HG03469 (cell line): Measurements from ENCODE around the gene ZNF217.
"Not testable (repeated sequence)": the region's sequence is repeated elsewhere in the genome, so short reads cannot be mapped to it uniquely, and the experiment has no call there.

ENCODE experiments used
- ATAC-seq: cut with Tn5 transposase; IDR thresholded peaks from one replicate; pipeline ENCODE4 v1.9.1; 2021; ENCODE audit warnings: mild to moderate bottlenecking, moderate library complexity, moderate number of reproducible peaks; ENCODE audit not compliant: unreplicated experiment

ZNF217 gene

DNA sequence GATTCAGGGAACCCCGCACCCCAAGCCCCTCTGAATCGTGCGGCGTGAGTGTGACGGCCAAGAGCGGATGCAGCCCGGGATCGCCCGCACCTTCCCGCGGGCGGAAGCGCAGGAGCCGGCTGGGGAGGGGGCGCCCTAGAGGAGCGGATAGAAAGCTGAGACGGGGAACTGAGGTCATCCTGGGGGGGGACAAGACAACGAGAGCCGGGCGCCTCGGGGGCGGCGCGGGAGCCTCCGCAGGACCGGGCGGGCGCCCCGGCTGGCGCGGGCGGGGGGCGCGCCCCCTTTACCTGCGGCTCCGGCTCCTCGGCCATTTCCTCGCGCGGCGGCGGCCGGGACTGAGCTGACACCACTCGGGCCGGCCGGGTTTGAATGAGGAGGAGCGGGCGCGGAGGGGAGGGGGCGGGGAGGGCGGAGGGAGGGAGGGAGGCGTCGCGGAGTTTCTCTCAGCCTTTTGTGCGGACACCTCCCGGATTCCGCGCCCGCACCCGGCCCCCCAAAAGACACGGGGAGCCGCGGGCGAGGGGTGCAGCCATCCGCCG is at the start of gene ZNF217:
ZNF217 (minus strand) TSS at position 374 of the 542 bp plus-strand sequence. CDS start 11,013 bp downstream, outside the sequence.
- not testable (repeated sequence) for ATAC-seq

DNA sequence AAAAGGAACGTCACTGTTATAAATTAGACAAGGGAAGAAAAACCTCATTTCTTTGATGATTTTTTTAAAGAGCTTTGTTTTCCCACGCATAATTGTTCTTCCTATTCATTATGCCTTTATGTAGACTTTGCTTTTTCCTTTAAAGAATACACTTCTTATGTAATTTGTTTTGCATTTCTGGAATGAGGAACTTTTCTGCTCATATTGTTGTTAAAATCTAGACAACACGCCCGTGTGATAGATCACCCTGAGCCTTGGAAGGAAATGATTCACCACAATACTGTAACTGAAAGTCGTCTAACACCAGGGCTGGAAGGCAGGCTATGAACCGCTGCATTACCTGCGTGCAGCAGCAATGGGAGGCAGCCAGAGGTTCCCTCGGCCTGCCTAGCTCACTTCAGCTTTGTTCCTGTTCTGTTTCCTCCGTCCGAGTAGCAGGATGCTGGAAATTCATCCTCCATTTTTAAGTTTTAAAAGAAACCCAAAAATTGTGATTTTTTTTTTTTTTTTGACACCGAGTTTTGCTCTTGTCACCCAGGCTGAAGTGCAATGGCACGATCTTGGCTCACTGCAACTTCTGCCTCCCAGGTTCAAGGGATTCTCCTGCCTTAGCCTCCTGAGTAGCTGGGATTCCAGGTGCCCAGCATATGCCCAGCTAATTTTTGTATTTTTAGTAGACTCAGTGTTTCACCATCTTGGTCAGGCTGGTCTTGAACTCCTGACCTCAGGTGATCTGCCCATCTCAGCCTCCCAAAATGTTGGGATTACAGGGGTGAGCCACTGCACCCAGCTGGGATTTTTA is 49.6 kb upstream of the ZNF217 start:
- peak; percentile 95 for ATAC-seq

DNA sequence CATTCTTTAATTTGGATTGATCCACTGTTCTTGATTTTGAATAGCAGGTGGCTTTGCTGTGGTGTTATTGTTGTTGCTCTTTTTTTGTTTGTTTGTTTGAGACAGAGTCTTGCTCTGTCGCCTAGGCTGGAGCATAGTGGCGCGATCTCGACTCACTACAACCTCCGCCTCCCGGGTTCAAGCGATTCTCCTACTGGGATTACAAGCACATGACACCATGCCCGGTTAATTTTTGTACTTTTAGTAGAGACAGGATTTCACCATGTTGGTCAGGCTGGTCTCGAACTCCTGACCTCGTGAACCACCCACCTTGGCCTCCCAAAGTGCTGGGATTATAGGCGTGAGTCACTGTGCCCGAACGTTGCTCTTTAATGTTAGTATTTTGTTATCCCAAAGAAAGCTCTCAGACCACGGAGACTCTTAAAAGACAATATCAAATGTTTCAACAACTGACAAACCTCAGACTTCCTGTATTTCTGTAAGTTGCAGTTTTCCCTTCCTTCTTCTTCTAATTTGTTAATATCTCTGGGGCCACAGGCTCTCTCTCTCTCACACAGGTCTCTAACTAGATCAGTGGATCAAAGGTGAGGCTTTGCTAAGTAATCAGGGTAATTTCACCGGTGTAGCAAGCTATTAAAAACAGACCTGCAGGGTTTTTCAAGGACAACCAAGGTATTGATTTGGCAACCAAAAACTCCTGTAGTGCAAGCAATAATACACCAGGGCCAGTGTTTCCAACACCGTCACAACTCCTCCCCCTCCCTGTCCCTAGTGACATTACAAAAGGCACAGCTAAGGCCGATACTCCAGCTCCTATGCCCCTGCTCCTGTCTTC is 48.8 kb upstream of the ZNF217 start:
- ATAC-seq, result no peak

DNA sequence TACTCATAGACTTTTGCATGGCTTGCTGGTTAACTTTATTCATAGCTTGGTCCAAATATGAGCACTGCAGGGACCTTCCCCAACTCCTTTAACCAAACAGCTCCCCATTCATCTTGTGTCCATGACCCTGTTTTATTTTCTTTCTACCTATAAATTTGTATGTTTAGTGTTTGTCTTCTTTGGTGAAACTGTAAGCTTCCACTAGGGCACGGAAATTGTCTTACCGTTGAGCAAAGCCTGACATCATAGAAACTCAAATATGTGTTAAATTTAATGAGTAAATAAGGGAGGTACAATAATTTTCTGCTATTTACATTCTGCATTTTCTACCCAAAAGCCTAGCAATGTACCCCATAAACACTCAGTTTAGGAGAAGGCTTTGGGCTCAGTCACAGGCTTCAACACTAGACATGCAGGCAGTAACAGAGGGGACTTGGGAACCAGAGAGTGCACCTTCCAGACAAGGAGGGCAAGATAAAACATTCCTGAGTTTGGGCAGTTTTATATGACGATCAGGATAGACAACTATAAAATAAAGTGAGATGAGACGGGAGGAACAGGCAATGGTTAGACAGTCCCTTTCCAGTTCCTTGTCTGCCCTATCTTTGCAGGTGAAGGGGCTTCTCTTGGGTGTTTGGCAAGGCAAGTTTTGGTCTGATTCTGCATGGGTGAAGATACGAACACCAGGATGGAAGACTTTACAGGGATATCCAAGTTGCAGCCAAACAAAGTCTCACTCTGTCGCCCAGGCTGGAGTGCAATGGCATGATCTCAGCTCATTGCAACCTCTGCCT is 46.2 kb upstream of the ZNF217 start:
- ATAC-seq, result no peak

DNA sequence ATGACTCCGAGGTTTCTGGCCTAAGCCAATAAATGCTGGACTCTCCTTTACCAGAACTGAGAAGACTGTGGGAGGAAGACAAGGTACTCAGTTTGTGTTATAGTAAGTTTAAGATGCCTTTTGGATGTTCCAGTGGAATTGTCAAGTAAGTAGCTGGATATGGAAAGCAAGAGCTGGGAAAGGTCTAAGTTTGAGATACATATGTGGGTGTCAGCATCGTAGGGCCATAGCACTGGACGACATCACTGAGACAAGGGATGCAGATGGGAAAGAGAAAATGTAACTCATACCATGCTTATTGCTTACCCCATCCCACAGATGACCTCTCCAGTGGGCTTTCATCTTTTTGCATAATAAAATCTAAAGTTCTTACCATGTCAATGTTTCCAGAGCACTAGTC is 45.5 kb upstream of the ZNF217 start:
- no peak for ATAC-seq

DNA sequence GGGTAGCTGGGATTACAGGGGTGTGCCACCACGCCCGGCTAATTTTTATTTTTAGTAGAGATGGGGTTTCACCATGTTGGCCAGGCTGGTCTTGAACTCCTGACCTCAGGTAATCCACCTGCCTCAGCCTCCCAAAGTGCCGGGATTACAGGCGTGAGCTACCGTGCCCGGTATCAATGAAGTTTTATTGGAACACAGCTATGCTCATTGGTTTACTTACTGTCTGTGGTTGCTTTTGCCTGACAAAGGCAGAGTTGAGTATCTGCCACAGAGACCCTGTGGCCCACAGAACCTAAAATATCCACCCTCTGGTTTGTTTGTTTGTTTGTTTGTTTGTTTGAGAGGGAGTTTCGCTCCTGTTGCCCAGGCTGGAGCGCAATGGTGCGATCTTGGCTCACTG is 43.7 kb upstream of the ZNF217 start:
- not testable (repeated sequence) for ATAC-seq

DNA sequence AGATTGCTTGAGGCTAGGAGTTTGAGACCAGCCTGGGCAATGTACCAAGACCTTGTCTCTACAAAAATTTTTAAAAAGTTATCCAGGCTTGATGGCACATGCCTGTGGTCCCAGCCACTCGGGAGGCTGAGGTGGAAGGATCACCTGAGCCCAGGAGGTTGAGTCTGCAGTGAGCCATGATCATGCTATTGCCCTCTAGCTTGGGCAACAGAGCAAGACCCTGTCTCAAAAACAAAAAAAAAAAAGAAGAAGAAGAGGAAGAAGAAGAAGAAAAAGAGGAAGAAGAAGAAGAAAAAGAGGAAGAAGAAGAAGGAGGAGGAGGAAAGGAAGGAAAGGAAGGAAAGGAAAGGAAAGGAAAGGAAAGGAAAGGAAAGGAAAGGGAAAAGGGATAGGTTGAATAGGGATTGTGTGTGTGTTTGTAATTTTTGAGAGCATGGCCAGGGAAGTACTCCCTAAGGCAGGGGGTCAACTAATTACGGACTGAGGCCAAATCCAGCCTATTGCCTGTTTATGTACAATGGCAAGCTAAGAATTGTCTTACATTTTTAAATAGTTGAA is 43.0 kb upstream of the ZNF217 start:
- ATAC-seq, result no peak

DNA sequence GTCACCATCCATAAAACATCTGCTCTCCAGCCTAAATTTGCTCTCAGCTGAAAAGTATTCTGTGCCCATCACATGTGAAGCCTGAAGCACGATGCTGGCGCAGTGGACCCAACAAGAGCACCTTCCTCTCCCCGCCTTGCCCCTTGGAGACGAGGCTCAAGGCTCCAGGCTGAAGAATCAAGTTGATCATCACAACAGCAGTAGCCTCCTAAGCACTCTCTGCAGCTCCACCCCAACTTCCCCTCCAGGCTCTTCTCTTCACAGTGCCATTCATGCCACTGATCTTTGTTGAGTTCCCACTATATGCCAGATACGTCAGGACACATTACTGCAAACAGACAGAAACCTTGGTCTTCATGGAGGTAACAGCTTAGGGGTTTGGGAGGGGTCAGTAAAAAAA is 41.6 kb upstream of the ZNF217 start:
- no peak for ATAC-seq

DNA sequence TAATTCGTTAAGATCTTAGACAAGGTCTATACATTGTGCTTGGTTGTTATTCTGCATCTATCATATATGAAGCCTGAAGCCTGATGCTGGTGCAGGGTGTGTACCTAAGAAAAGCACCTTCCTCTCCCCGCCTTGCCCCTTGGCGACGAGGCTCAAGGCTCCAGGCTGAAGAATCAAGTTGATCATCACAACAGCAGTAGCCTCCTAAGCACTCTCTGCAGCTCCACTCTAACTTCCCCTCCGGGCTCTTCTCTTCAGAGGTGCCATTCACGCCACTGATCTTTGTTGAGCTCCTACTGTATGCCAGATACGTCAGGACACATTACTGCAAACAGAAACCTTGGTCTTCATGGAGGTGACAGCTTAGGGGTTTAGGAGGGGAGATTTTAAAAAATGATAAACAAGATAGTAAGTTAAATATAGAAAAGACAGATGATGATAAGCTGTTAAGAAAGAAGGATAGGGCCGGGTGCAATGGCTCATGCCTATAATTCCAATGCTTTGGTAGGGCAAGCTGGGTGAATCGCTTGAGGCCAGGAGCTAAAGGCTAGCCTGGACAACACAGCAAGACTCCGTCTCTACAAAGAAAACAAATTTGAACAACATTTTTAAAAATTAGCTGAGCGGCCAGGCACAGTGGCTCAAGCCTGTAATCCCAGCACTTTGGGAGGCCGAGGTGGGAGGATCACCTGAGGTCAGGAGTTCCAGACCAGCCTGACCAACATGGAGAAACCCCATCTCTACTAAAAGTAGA is 38.4 kb upstream of the ZNF217 start:
- no peak for ATAC-seq

DNA sequence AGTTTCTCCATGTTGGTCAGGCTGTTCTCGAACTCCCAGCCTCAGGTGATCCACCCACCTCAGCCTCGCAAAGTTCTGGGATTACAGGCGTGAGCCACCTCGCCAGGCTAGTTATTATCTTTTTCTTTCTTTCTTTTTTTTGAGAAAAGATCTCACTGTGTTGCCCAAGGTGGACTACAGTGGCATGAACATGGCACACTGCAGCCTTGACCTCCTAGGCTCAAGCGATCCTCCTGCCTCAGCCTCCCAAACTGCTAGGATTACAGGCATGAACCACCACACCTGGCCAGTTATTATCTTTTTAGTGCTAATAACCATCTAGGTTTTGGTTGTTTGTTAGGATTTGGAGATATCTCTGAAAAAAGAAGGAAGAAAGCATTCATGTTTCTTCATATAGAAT is 35.8 kb upstream of the ZNF217 start:
- no peak for ATAC-seq

DNA sequence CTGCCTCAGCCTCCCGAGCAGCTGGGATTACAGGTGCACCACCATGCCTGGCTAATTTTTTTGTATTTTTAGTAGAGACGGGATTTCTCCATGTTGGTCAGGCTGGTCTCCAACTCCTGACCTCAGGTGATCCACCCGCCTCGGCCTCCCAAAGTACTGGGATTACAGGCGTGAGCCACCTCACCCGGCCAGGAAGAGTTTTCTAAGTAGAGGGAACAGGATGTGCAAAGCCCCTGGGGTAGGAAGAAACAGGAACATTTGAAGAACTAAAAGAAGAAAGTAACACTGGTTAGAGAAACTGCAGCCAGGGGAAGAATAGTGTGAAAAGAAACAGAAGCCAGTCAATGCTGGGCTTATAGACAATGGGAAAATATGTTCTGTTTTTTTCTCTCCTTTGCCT is 35.1 kb upstream of the ZNF217 start:
- ATAC-seq, result not testable (repeated sequence)

DNA sequence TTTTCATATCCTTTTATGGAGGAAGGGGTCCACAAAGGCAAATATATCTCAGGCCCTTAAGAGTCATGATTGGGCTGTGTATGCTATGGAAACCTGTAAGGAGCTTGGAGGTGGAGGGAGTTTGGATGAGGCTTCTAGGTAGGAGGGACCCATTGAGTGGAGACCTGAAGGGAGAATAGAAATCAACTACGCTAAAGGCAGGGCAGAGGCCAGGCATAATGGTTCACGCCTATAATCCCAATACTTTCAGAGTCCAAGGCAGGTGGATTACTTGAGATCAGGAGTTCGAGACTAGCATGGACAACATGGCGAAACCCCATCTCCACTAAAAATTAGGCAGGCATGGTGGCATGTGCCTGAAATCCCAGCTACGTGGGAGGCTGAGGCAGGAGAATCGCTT is 34.4 kb upstream of the ZNF217 start:
- no peak for ATAC-seq

DNA sequence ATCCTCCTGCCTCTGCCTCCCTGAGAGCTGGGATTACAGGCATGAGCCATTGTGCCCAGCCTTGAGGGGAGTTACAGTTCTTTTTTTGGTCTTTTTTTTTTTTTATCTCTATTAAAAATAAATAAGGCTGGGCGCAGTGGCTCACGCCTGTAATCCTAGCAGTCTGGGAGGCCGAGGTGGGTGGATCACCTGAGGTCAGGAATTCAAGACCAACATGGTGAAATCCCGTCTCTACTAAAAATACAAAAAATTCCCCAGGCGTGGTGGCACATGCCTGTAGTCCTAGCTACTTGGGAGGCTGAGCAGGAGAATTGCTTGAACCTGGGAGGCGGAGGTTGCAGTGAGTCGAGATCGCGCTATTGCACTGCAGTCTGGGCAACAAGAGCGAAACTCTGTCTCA is 33.4 kb upstream of the ZNF217 start:
- ATAC-seq, result not testable (repeated sequence)

DNA sequence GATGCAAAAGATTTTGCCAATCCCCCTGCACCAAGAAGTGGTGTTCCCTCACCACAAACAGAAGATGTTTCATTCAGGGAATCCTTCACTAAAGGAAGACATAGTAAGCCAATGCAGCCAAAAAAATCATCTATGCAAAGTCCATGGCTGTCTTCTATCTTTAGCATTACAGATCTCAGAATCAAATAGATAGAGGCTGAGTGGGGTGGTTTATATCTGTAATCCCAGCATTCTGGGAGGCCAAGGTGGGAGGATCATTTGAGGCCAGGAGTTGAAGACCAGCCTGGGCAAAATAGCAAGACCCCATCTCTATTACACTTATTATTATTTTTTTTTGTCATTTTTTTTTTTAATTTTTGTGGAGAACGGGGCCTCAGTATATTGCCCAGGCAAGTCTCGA is 32.9 kb upstream of the ZNF217 start:
- ATAC-seq, result no peak

DNA sequence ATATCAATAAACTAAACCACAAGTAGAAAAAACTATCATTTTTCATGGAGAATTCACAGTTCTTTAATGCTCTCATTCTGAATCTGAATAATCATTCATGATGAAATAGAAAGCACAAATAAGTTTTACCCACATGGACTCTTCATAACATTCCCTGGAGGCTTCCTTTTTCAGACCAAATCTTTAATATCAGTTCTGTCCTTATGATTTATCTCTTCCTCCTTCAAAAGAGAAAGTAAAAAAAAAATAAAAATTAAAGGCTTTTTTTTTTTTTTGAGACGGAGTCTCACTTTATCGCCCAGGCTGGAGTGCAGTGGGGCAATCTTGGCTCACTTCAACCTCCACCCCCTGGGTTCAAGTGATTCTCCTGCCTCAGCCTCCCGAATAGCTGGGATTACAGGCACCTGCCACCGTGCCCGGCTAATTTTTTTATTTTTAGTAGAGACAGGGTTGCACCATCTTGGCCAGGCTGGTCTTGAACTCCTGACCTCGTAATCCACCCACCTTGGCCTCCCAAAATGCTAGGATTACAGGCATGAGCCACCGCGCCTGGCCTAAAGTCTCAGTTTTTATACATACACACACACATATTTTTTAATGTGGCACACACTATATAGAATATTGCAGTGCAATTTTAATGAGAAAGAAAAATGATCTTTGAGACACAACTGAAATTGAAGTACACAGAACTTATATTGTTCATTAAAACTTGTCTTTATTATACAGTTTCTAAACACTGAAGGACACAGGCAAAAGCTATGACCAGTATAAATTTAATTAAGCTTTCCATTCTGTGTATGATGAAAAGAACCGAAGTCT is 31.9 kb upstream of the ZNF217 start:
- no peak for ATAC-seq

DNA sequence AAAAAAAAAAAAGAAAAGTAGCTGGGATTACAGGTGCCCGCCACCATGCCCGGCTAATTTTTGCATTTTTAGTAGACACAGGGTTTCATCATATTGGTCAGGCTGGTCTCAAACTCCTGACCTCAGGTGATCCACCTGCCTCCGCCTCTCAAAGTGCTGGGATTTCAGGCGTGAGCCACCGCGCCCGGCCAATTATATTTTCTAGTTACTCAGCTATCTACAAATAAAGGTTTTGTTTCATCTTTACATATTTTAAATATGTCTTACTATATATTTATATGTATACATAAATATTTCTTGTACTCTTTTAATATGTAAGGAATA is 31.2 kb upstream of the ZNF217 start:
- not testable (repeated sequence) for ATAC-seq

DNA sequence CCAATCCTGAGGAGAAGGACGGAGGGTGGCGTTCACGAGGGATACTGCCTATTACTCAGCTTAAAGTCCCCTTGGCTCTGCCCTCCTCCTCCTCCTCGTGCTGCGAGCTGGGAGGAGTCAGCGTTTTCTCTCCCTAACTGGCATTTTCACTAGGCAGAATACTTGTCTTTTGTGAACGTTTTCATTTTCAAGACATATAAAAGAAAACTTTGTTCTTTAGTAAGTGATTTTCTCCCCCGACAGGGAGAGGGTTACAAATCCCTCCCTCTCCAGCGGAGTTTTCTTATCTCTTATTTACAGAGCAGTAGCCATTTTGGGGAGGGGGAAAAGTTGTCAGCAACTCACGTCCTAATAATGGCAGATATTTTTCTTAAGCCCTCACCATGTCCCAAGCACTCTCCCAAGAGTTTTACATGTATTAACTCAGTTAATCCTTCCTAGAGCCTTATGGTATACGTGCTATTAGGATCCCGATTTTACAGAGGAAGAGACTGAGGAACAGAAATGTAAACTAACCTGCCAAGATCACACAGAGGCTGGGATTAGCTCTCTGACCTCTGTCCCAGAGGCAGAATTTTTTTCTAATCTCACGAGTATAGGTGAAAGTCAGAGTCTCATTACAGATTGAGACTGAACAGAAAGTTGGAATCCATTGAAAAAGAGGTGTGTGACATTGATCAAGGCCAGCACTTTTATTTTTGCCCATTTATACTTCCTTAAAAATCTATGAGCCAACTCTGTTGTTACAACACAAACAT is 30.0 kb upstream of the ZNF217 start:
- ATAC-seq, result no peak

DNA sequence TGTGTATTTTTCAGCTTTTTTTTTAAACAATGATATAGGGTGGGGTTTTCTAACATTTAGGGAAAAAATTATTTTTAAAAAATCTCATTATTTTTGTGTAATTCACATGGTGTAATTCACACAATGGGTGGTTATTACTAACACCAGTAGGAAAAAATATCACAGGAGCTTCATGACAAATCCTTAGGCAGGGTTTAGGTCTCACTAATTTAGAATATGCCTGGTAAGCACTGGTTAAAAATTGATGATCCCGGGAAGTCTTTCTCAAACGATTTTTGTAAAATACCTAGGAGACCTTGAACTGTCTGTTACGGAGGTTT is 29.5 kb upstream of the ZNF217 start:
- no peak for ATAC-seq
